DMS 273 (cell line): ENCODE data around the gene ZNF214.

ENCODE experiments used
- DNase-seq: peaks from one replicate; lab custom pipeline; 2025; ENCODE audit not compliant: unreplicated experiment; lab: John Stamatoyannopoulos, UW

ZNF214 gene

DNA sequence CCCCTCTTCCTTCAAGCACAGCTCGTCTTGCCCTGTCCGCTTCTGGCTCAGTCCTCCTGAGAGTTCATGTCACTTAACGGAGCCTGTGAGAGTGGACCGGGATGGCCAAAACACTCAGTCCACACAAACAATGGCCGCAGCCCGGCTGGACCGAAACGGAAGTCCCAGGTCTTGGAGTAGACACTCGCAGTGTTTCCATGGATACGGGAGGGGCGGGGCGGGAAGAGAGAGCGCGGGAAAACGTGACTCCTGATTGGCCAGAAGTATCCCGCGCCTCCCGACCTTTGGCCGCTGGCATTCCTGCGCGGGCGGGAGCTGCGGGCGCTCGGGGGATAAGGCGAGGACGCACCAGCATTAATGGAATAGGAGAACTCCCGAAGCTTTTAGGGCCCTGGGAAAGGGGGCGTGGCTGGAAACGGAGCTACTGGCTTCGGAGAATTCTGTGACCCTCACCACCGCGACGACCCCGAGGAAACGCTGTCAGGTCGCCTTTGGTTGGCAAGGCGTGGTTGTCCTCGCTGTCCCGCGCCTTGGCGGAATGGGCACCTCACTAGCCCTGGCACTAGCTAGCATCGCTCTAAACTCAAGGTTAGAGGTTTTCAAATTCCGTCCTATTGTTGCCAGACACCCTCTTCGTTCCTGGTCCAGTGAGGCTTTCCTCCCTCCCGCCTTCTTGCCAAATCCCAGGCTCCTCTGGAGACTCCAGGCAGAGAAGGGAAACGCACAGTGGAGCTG is at the start of gene ZNF214, which contains the start of gene NLRP14:
Gene ZNF214, minus strand, starts transcription at position 164 of the 735 bp plus-strand sequence. CDS start 17,511 bp downstream, outside the sequence.
Gene NLRP14, plus strand, starts transcription at position 297 of the 735 bp plus-strand sequence. CDS start 18,108 bp downstream, outside the sequence.
- peak; percentile 55 for DNase-seq

DNA sequence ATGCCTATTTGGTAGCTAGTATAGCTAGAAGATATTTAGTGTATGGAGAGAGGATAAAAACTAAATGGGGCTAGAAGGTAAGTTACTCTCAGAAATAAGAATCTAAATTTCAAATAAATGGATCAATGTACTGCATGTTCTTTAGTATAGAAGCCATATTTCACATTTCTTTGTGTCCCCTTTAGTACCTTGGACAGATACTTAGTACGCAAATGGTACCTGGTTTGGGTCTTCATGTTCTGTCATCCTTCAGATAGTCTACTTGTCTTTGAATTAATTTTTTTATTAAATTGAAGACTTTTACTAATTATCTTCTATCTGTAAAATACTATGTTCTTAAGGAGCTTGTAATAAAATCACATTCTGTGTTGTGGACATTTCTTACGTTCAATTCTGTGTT is 42.4 kb upstream of the ZNF214 start:
- no peak for DNase-seq

DNA sequence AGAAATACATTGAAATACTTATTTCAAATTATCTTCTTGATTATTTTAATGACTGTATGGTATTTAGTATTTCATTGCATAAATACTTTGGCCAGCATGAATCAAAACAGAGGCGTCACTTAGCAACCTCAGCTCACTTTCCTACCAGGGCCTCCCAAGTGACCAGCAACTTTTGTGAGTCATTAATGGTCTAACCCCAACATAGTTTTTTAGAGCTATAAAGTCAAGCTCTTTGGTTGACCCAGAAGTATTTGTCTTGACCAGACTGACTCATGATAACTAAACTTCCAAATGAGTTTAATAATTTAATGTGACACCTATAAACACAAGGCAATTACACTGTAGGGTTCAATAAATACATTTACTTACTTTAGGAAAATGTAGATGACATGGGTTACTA is 40.7 kb upstream of the ZNF214 start:
- DNase-seq, result no peak

DNA sequence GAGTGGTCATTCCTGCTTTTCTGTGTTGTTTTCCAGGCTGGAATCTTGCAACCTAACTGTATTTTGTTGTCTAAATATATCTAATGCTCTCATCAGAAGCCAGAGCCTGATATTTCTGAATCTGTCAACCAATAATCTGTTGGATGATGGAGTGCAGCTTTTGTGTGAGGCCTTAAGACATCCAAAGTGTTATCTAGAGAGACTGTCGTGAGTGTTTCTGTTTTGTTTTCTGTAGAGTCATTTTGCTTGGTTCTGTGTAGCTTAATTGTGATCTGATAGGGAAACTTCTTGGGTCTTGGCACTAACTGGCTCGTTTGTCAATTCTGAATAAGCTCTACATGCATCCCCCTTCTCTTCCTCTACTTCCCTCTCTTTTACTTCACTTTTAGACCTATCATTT is 37.5 kb upstream of the ZNF214 start:
- no peak for DNase-seq

DNA sequence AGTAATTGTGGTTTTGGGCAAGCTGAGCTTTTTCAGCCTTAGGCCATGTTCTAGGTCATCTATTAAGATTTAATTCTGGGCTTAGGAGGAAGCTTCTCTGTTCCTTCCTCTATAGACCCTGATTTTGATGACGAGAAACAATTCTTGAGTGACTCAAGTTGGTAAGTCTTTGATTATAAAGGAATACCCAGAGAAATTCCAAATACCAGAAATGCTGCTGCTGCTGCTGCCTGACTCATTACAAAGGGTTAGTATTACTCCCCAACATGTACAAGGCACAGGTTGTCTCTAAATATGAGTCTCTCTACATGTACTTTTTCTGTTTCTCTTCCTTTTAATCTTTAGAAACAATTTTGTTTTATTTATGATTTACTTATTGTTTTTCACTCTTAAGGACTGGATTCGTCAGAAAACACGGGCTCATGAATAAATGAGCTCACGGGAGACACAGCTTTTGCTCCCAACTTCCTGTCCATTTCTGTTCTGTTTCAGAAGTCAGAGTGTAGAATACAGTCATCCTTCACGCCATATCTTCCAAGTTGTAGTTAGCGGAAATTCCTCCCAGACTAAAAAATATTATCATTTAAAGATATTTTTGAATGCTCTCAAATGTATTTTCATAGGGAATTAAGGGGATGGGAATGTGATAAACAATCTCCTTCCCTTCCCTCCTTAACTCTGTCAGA is 36.8 kb upstream of the ZNF214 start:
- DNase-seq, result no peak

DNA sequence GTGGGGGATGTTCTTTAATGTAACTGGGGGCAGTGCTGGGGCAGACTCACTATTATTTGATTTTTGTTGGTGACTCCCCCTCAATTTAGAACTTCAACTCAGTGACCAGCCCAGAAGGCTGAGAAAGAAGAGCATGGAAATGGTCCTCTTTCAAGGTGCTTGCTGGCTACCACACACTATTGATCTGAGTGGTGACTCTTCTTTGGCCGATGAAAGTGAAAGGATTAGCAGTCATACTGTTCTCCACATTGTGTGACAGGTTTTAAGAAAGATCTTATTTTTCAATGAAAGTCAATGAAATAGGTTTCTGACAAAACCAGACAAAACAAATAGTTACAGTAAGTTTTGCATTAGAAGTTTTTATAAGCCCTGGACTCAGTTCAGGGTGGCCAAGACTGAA is 30.0 kb upstream of the ZNF214 start:
- no peak for DNase-seq

DNA sequence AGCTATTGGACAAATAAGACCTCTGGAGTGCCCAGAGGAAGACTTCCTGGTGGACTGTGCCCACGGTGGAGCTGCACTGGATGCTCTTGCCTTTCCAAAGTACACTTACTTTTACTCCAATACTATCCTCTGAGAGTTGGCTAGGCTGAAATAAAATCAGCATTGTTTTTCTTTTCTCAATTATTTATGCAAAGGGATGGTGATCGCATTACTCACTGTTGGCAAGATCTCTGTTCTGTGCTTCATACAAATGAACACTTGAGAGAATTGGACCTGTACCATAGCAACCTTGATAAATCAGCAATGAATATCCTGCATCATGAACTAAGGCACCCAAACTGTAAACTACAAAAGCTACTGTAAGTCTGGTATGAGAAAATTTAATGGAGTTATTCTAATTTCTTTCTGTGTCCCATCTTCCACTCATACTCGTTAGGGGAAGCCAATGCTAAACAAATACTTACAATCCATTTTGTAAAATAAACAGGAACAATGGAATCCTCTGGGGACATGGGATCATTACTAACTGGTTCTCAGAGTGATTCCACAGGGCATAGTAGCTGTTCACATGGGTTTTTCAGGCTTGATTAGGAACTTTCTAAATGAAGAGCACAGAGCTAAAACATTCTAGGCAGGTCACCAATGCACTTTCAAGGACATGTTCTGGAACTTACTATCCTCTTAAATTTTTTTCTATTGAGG is 26.5 kb upstream of the ZNF214 start:
- DNase-seq, result no peak

DNA sequence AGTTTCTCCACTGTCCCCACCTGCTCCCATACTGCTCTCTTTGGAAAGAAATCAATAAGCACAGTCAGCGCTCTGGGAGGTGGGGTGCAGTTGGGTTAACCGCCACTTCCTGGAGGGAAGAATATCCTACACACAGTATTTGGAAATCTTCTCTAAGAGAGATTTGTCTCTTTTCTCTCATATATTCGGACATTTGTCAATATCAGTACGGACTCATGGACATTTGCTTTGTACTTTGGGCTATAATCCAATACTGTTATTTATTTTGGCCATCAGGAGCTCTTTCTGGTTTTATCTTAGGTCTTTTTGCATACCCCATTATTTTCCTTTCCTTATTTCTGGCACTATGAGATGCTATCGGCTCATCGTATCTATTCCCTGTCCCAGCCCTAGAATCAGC is 13.9 kb upstream of the ZNF214 start:
- DNase-seq, result no peak

DNA sequence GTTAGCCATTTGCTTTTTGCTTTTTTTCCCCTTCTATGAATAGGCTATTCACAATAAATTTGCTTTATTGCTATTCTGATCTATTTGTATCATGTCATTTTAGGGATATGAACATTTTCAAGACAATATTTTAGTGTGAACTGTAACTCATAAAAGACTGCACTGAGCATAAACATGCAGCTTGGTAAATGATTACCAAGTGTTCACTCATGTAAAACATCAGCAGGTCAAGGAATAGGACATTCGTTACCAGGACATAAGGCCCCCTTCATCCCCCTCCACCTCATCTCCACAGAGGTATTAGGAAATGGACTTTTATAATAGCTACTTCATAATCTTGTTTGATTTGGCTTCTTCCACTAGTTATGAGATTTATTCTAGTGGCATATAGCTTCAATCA is 12.5 kb upstream of the ZNF214 start:
- DNase-seq, result no peak

DNA sequence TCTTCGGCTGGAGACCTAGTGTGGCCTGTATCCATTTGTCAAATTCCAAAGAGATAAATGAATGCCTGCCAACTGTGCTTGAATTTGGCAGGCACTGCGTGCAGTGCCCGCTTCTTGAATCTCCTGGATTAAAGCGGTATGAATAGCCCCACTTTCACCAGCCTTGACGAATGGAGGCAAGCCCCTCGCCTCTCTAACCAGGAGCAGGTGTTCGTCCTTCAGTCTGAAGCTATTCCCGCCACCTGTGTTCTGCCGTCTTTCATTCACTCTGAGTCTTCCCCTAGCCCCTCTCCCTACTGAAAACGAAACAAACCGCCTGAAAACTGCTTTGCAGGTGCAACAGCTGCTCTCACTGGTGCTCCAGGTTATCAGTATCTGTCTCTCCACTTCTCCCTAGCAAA is 11.3 kb upstream of the ZNF214 start:
- no peak for DNase-seq

DNA sequence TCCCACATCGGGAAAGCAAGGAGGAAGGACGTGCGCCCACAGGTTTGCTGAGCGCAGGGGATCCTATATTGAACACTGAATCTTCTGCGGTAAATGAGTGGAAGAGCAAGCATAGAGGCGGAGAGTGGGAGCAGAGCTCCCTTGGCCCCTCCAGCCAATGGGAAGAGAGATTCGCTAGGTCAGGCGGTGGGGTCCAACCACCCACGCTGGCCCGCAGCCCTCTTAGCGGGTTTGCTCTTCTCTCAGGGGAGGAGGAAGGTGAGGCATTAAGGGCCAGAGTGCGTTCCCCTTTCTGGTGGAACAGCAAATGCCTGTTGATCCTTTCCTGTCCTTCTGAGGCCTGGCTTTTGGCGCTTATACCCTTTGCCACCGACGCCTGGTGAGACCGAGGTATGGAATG is 10.7 kb upstream of the ZNF214 start:
- no peak for DNase-seq

DNA sequence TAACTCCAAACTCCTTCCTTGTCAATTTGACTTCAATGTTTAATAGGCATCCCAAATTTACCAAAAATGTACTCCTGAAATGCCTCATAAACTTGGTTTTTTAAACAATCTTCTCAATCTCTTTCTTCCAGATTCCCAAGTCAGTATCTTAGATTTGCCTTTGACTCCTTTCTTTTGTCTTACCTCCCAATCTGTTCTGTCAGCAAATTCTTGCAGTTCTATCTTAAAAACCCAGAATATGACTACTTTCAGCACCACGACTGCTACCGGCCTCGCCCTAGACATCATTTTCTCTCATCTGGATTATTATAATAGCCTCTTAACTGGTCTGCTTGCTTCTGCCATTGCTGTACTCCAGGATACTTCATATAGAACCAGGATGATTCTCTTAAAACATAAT is 8.0 kb upstream of the ZNF214 start:
- no peak for DNase-seq

DNA sequence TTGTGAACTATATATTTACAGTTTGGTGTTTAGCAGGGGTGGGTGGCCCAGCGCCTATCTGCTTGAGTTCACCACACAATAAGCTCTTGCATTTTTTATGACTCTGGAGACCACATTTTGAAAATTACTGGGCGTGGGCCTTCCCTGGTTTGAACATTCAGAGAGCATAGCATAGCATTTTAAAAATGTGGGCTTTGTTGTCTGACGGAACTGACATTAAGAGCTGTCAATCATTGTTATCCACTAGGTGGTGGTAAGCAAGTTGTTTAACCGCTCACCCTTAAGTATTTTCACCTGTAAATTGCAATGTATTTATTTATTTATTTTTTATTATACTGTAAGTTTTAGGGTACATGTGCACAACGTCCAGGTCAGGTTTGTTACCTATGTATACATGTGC is 1.2 kb upstream of the ZNF214 start:
- DNase-seq, result no peak

DNA sequence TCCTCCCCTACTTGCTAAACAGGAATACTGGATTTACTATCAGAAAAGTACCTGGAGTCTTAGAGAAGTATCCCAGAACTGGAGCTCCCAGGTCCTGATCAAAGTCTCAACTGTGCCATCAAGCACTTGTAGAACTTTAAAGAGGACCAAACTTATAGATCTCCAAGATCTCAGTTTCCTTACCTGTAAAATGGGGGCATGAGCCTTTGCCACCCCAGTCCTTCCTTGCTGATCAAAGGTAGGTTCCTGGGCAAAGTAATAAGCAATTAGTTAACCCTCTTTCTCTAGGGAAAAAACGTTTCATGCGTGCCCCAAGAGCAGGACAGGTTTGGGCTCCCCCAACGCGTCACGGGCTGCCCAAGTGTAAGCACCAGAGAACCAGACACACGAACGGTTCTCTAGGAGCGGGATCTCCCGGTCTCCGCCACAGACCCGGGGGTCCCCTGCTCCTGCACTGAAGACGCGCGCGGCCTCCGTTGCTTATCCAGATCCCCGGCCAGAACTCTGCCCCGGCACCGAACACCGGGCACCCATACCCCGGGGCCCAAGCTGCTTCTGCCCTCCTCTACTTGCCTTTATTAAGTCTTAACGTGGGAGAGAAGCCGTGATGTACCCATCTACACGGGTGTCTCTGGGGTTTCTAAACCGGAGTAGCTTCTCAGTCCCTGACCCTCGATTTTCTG is 505 bp downstream of the ZNF214 start:
- DNase-seq, result no peak

DNA sequence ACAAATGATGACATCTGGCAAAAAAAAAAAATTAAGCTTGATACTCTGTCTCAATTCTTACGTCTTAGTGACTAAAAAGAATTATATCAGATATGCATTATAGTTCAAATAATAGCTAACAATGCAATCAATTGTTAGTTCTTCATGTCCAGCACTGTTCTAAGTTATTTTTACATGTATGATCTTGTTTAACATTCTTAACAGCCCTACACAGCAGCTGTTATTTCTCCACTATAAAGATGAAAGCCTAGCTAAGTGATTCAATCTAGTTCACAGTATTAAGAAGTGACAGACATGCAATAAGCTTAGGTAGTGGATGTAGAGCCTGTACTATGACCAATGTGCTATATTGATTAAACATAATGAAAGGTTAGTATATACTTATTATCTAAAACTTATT is 4.1 kb downstream of the ZNF214 start:
- DNase-seq, result no peak

DNA sequence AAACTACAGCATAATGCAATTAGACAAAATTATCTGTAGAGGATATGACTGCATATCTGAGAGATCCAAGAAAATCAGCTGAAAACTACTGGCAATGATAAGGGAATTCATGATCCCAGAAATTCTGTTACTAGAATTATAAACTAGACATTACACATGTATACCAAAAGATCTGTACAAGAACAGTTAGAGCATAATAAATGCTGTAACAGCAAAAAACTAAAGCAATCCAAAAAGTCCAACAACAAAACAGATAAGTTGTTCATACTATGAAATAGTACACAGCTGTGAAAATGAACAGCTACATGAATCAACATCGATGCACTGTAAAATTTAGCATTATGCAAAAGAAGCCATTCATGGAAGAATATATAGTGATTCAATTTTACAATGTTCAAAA is 6.0 kb downstream of the ZNF214 start:
- DNase-seq, result no peak

DNA sequence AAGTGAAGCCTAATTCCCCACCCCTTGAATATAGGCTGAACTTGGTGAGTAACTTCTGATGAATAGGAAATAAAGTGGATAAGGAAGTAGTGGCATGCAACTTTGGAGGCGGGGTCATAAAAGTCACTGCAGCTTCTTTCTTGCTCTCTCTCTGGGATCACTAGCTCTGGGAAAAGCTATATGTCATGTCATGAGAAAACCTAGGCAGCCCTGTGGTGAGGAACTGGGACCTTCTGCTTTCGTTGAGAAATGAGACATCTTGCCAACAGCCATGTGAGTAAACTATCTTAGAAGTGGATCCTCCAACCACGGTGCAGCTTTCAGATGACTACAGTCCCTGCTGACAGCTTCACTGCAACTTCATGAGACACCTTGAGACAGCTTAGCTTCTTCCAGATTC is 15.7 kb downstream of the ZNF214 start:
- no peak for DNase-seq

DNA sequence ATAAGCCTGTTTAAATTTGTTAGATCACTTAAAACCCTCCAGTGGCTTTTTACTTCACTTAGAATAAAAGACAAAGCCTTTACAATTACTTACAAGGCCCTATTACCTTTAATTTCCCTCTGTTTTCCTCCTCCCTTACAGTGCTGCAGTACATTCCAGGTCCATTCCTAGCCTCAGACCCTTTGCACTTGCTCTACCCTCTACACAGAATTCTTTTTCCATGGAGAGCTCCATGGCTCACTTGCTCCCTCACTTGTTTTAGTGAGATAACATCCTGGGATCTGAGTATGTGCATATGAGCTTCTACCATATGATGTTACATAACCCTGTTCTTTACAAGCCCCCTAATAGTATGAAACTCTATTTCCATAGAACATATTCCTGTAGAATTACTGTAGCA is 24.4 kb downstream of the ZNF214 start:
- no peak for DNase-seq

DNA sequence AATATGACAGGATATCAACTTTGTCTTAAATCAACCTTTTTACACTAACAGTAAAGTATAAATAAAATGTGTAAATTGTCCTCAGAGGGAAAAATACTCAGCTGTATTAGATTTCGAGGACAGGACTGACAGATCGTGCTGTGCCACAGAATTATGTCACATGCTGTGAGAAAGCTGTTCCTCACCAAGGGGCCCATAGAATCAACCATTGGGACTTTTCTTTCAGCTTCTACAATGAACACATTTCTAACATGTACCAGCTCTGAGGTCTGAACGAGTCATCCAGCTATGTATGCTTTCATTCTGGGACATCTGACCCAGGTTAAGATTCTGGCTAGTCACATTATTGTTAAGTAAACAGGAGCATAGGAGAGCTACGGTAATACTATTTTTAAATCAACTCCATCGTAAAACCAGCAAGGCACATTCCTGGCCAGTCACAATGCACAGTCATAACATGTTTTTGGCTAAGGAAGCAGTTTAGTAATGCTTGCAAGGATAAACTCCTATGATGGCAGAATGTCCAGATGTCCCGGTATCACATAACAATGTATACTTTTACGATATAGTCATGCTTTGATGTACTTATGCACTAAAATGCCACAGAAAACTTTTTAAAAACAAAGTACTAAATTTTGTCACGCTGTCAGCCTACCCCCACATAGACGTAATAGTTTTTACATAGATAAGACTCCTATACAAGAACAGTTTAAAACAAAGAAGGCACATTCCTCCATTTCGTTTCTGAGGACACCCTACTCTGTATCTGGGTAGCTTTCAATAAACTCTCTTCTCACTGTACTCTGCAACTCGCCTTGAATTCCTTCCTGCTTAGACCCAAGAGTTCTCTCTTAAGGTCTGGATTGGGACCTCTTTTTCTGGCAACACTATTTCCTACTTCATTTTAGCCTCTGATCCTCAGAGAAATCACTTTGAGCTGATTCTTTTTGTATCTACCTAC is 27.4 kb downstream of the ZNF214 start:
- DNase-seq, result no peak

DNA sequence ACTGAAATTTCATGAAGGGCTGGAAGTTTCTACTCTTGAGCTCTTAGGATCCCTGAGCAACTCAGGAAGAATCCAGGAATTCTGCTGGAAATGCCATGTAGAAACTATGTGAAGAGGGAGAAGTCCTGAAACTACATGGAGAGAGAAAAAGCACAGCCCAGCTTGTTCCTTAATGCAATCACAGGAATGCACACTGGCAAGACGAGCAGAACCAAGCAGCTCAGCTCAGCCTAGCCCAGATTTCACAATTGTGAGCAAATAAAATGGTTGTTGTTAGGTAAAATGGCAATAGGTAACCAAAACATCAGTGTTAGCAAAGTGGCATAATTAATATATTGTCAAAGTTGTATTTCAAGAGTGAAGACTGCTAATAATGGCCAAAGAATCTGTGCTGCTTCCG is 28.1 kb downstream of the ZNF214 start:
- DNase-seq, result no peak
